Retina (tissue), 1 donor: ENCODE measurements around the gene PVALEF.

ENCODE experiments used
- DNase-seq: peaks from one replicate; pipeline ENCODE4 v3.0.0-alpha.2; 2016

Gene PVALEF

GRCh38 chr17:81165246-81166032 is at the start of gene PVALEF:
TSS of gene PVALEF (plus strand) at chr17:81165507. CDS start at chr17:81181227, 15,720 bp downstream.
- peak; percentile 82 for DNase-seq

DNA sequence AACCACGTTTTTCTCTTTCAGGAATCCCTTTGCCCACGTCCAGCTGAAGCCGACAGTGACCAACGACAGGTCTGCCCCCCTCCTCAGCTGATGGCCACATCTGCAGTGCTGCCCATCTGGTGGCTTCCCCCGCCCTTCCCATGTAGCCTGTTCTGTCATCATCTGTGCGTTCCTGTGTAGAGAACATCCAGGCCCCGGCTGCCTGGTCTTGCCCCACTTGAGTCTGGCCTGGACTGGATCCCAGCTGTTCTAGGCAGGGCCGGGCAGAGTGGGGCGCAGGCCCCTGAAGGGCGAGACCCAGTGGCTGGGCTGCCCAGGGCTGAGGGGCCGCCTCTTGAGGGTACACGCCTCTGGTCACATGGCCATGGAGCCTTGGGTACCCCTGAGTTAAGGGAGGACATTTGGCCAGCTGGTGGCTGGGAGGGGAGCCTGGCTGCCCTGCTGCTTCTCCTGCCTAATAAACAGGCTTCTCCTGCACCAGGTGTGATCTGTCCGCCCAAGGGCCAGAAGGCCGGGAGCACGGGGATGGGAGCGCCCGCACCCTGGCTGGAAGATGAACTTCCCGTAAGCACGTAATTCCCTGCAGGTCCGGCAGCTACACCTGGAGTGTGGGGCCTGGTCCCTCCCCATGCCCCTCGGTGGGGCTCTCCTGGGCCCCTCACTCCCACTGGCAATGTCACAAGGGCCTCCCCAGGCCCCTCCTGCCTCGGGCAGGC is 49.4 kb upstream of the PVALEF start:
- no peak for DNase-seq

GRCh38 chr17:81116704-81117103 is 48.6 kb upstream of the PVALEF start:
- no peak for DNase-seq

GRCh38 chr17:81117672-81118198 is 47.6 kb upstream of the PVALEF start:
- no peak for DNase-seq

- DNase-seq, result no peak
Measured at GRCh38 chr17:81118308-81119221, 46.7 kb upstream of the PVALEF start.

DNA sequence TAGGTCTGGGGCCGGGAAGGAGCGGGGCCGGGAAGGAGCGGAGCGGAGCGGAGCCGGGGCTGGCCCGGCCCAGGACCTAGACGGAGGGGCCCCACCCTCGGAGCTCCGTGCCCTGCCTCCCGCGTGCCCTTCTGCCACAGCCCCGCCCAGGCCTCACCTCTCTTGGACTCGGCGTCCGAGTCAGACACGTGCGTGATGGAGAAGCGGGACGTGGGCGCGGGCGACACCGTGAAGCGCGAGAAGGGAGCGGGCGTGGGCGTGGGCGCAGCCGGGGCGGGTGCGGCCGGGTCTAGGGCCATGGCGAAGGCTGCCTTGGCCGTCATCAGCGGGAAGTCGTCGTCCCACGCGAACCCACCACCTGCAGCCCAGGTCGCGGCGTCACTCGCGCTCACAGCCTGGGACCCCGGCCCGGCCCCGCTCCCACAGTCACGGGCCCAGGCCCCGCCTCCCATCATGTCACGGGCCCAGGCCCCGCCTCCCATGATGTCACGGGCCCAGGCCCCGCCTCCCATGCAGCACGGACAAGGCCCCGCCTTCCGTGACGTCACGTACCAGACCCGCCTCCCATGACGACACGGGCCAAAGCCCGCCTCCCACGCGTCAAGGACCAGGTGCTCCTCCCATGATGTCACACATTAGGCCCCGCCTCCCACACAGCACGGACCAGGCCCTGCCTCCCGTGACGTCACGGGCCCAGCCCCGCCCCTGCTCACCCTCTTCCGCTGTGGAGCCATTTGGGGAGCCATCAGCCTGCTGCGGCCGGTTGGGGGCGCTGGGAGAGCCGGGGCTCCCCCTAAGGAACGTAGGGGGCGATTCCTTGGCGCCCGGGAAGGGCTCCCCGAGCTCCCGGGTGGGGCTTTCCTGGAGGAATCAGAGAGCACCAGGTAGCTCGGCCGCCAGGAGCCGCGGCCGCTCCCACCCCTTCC is 45.8 kb upstream of the PVALEF start:
- peak; percentile 86 for DNase-seq

GRCh38 chr17:81120149-81120484 is 45.2 kb upstream of the PVALEF start:
- no peak for DNase-seq

DNA sequence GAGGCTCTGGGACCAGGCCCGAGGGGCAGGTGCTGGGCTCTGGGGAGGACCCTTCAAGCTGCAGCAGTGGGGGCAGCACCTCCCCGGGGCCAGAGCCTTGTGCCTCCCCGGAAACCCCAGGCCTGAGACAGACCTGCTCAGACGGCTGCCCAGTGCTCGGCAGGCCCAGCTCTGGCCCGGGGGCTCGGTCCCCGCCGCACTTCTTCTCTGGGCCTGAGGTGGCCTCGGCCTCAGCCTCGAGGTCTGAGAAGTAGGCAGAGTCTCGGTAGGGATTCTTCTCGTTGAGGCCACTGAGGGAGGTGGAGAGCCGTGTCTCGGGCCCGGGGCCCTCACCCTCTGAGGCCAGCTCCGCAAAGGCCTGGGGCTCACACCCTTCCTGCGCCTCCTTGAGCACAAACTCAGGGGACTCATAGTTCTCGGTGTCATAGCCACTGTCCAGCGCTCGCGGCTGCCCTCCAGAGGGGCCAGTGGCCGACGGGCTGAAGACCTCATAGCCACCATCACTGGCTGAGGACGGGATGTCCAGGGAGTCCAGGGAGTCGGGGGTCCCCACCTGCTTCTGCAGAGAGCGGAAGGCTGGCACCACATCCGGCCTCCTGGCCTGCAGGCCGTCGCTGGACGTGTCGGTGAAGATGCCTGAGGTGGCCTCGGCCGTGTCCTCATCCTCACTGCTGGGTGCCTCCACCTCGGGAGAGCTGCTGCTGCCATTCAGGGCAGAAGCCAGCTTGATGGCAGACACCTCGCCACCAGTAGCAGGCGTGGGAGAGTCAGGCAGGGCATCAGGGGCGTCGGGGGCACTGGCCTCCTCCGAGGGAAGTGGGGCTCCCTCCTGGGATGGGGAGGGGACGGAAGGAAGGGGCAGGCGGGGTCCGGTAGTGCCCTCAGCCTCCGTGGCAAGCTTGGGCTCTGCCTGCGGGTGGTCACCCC is 44.3 kb upstream of the PVALEF start:
- peak; percentile 35 for DNase-seq

- peak; percentile 62 for DNase-seq
Measured at GRCh38 chr17:81121841-81122733, 43.2 kb upstream of the PVALEF start.

GRCh38 chr17:81123052-81124048 is 42.0 kb upstream of the PVALEF start:
- DNase-seq, result no peak

- no peak for DNase-seq
Measured at GRCh38 chr17:81124377-81124776, 40.9 kb upstream of the PVALEF start.

DNA sequence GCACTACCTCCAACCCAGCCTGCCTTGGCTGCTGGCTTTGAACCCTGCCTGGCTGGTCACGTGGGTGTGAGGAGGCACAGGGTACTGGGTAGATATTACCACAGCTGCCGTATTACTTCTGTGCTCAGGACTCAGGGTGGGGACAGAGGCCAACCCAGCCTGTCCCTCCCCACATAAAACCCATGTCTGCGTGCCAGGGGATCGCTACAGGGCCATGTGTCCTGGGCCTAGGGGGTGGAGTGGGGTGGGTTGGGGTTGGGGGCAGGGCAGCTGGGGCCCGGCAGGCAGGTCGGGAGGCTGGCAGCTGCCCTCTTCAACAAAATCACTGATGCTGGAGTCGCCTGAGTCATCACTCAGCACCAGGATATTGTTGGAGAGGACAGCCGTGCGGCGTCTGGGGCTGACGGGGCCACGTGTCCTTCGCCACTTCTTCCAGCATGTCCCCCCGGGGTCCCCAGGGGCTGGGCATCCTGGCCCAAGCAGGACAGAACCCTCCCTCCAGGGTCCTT is 39.7 kb upstream of the PVALEF start:
- DNase-seq, result no peak

GRCh38 chr17:81126281-81127132 is 38.8 kb upstream of the PVALEF start:
- DNase-seq, result no peak

DNA sequence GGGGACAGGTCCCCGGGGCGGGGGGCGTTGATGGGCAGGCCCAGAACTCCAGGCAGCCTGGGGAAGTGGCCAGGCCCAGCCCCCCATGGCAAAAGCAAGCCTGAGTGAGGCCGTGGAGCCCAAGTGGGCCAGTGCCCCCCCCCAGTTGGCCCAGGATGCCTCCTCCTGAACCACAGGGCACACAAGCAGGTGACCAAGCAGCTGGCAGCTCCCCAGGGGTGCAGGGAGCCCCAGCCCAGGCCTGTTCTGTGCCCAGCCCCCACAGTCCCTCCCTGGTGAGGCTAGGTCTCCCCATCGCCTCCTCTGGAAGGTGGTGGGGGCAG is 38.2 kb upstream of the PVALEF start:
- no peak for DNase-seq

DNA sequence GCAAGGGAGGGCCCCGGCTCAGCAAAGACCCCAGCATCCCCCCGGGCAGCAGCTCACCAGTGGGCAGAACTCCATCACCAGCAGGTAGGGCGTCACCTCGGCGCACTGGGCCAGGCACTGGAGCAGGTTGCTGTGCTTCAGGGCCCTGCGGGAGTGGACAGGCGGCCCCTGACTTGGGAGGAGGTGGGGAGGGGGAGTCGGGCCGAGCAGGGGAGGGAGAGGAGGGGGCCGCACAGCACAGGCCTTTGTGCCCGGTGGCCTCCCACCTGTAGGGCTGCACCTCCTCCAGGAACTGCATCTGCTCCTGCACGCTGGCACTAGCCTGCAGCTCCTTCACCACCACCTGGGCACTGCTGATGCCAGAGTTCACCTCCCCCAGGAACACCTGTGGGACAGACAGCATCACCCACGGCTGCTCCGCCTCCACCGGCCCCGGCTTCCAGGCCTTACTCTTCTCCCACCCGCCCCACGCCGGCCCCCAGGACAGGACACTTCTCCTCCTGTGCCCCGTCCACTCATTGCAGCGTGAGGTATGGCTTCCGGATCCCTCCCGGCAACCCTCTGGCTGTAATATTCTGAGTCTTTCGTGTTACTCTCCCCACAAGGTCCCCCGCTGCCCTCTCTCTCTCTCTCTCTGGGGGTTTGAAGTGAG is 37.7 kb upstream of the PVALEF start:
- no peak for DNase-seq

GRCh38 chr17:81128338-81128737 is 37.0 kb upstream of the PVALEF start:
- DNase-seq, result no peak

DNA sequence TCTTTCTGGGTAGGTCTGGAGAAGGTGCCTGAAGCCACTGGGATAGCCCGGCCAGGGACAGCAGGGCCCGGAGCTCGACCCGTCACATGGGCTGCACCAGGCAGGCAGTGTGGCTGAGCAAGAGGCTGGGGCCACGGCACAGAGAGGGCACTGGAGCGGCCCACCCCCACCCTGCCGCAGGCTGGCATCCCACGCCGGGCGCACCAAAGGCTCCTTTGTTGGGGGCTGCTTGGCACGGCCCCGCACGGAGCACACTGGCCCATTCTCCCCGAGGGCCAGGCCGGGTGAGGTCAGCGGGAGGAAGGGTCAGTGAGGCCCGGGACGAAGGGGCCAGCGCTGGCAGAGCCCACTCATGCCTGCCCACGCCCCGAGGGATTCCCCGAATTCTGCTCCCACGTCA is 36.5 kb upstream of the PVALEF start:
- no peak for DNase-seq
